Activated T-cell treated with anti-CD3 and anti-CD28 coated beads, Interleukin-2, amount 50 U/mL, for 72 hours (primary cell): ENCODE measurements around the gene ERCC1. TPM values are rescaled to one million over a fixed set of nuclear protein-coding genes. Genes with fewer than 3 reads are reported as not detected.

ENCODE experiments used
- ATAC-seq, 2 donors: fragments of 150-1000 bp; cut with Tn5 transposase; replicated peaks in 1 of 2; 2 replicates each; pipeline ENCODE4 v1.10.0; 2021; ENCODE audit warnings: moderate library complexity in 2 of 2, mild to moderate bottlenecking in 1 of 2
- DNase-seq, 2 donors: peaks; one replicate each; pipeline ENCODE4 v3.0.0; 2021 to 2022; ENCODE audit warnings: mixed read lengths in 1 of 2
- H3K27ac Mint-ChIP-seq: one replicate; pipeline ENCODE4 v1.8.0; 2022; ENCODE audit warnings: mild to moderate bottlenecking, moderate library complexity, mixed read lengths
- H3K27me3 Mint-ChIP-seq: one replicate; pipeline ENCODE4 v1.8.0; 2022; ENCODE audit warnings: low read depth, mixed read lengths
- H3K36me3 Mint-ChIP-seq, 2 donors: one replicate each; pipeline ENCODE4 v1.8.0; 2022; ENCODE audit warnings: mixed read lengths in 2 of 2, mild to moderate bottlenecking in 1 of 2; ENCODE audit not compliant: insufficient read depth in 2 of 2
- H3K4me1 Mint-ChIP-seq: one replicate; pipeline ENCODE4 v1.8.0; 2022; ENCODE audit warnings: low read depth, mixed read lengths
- H3K4me3 Mint-ChIP-seq, 2 donors: one replicate each; pipeline ENCODE4 v1.8.0; 2022; ENCODE audit warnings: mild to moderate bottlenecking in 2 of 2, mixed read lengths in 2 of 2, moderate library complexity in 2 of 2
- H3K9me3 Mint-ChIP-seq, 2 donors: one replicate each; pipeline ENCODE4 v1.8.0; 2022; ENCODE audit warnings: mixed read lengths in 2 of 2
- total RNA-seq, 2 donors: library from RNA; stranded (reverse); gene quantifications; one replicate each; pipeline ENCODE4 v1.2.3, GENCODE V29; 2022

Gene ERCC1
- 10 to 100 TPM; 71.0 to 73.9 TPM for total RNA-seq

DNA sequence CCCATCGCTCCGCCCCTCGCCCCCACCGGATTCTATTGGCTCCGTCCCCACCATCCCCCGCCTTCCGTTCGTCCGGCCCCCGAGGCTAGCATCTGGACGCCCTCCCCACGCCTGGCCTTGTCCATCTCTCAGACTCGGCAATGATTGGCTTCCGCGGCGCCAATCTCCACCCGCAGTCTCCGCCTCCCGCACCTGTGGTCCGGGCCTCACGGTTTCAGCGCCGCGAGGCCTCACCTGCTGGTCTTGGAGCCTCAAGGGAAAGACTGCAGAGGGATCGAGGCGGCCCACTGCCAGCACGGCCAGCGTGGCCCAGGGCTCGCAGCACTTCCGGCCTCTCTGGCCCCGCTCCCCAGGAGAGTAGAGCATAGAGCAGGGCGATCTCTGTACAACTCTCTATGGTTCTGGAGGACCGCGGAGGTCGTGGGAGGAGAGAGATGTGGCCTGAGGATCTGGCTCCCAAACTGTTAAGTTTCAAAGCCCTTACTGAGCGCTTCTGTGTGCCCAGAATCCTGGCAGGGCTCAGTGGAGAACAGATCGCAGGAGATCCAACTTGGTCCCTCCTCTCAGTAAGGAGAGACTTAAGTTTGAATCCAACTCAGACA is at the start of gene ERCC1:
TSS of gene ERCC1 (minus strand) at position 329 of the 602 bp plus-strand sequence. CDS start 543 bp downstream, outside the sequence.
- peak; percentile 91 to 92 for DNase-seq
- Mint-ChIP-seq H3K27me3 (peaks cover 6% of the 10 kb centered on the region), H3K9me3 (no peaks in the 10 kb centered on the region), H3K27ac (peak within 1 kb of the TSS; percentile 93), H3K4me3 (peak within 1 kb of the TSS; percentile 97 to 99), H3K4me1 (peaks cover 71% of the 10 kb centered on the region), H3K36me3 (peaks cover 0 to 3% of the 10 kb centered on the region in 2 donors)
- ATAC-seq = peak; percentile 80 to 81

DNA sequence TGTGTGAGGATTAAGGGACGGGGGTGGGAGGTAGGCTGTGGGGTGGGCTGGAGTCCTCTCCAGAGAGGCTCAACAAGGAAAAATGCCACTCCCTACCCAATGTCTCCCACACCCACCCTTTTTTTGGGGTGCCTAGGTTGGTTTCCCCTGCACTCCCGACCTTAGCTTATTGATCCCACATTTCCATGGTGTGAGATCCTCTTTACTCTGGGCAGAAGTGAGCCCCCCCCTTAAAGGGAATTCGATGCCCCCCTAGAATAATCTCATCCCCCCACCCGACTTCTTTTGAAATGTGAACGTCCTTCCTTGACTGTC is 49.6 kb upstream of the ERCC1 start:
- H3K4me1 Mint-ChIP-seq = peaks cover 50% of the 10 kb centered on the region
- ATAC-seq = no peak
- peaks cover 43% of the 10 kb centered on the region for H3K27me3 Mint-ChIP-seq

DNA sequence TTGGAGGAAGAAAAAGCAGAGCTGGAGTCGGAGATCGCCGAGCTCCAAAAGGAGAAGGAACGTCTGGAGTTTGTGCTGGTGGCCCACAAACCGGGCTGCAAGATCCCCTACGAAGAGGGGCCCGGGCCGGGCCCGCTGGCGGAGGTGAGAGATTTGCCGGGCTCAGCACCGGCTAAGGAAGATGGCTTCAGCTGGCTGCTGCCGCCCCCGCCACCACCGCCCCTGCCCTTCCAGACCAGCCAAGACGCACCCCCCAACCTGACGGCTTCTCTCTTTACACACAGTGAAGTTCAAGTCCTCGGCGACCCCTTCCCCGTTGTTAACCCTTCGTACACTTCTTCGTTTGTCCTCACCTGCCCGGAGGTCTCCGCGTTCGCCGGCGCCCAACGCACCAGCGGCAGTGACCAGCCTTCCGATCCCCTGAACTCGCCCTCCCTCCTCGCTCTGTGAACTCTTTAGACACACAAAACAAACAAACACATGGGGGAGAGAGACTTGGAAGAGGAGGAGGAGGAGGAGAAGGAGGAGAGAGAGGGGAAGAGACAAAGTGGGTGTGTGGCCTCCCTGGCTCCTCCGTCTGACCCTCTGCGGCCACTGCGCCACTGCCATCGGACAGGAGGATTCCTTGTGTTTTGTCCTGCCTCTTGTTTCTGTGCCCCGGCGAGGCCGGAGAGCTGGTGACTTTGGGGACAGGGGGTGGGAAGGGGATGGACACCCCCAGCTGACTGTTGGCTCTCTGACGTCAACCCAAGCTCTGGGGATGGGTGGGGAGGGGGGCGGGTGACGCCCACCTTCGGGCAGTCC is 49.0 kb upstream of the ERCC1 start:
- Mint-ChIP-seq H3K27ac (no peak overlapping the region), H3K4me3 (peak overlapping the region in 1 of 2 donors; percentile 63), H3K9me3 (no peaks in the 10 kb centered on the region), H3K27me3 (peaks cover 43% of the 10 kb centered on the region), H3K4me1 (peaks cover 50% of the 10 kb centered on the region), H3K36me3 (peaks cover 1 to 3% of the 10 kb centered on the region in 2 donors)
- no peak for DNase-seq
- no peak for ATAC-seq

More for the DNA sequence above, 49.6 kb upstream of the ERCC1 start:
- Mint-ChIP-seq H3K36me3 (peaks cover 1 to 3% of the 10 kb centered on the region in 2 donors), H3K27ac (no peak overlapping the region), H3K4me3 (no peak overlapping the region), H3K9me3 (no peaks in the 10 kb centered on the region)
- no peak for DNase-seq

DNA sequence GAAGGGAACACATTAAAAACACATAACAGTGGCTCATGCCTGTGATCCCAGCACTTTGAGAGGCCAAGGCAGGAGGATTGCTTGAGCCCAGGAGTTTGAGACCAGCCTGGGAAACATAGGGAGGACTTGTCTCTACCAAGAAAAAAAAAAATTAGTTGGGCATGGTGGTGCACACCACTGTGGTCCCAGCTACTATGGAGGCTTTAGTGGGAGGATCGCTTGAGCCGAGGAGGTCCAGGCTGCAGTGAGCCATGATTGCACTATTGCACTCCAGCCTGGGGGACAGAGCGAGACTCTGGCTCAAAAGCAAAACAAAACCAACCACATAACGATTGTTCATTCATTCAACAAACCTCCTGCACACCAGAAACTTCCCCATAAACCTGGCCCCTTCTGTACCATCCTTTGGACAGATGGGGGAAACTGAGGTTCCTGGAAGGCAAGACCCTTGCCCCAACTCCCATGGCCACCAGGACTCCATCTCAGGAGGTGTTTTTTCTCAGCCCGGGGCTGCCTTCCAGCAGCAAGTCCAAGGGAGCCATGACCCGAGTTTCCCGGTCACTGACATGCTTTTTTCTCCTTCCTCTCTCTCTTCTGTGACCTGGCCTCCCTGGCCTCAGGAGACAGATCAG is 48.3 kb upstream of the ERCC1 start:
- DNase-seq (no peak), ATAC-seq (no peak)
- H3K4me1 Mint-ChIP-seq = peaks cover 49% of the 10 kb centered on the region
- H3K9me3 Mint-ChIP-seq = no peaks in the 10 kb centered on the region
- H3K27ac Mint-ChIP-seq = no peak overlapping the region
- peak overlapping the region in 1 of 2 donors; percentile 1 for H3K4me3 Mint-ChIP-seq
- H3K27me3 Mint-ChIP-seq = peaks cover 40% of the 10 kb centered on the region
- H3K36me3 Mint-ChIP-seq = peaks cover 1 to 3% of the 10 kb centered on the region in 2 donors

DNA sequence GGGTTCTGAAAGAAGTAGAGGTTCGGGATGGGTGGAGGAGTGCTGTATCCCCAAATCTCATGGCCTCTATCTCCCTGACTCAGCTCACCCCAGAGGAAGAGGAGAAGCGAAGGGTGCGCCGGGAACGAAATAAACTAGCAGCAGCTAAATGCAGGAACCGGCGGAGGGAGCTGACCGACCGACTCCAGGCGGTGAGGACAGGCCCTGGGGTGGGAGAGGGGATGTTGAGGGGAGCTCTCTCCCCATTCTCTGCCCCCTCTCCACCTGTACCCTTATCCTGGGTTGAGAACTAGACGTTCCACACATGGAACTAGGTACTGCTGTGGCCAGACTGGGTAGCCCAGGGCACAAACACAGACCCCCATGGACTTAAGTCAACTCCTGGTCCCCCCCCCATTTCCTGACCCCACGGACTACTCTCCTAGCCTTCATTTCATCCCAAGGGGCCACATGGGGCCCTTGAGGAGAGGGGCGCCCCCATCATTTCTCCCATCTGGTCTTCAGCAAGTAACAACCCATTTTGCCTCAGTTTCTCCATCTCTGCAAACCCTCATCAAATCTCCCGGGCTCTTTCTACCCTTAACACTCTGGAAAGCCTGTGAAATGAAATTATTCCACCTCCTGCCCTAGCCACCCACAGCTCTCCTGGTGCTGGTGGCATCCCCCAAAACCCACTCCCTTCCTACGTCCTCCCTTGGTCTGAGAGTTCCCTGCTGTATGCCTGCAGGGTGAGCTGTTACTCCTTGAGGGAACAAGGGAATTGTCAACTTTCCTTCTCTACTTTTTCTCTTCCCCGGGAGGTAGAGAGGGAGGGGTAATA is 47.6 kb upstream of the ERCC1 start:
- H3K27me3 Mint-ChIP-seq = peaks cover 33% of the 10 kb centered on the region
- no peaks in the 10 kb centered on the region for H3K9me3 Mint-ChIP-seq
- peaks cover 48% of the 10 kb centered on the region for H3K4me1 Mint-ChIP-seq
- peaks cover 1 to 3% of the 10 kb centered on the region in 2 donors for H3K36me3 Mint-ChIP-seq
- no peak for ATAC-seq
- no peak overlapping the region for H3K27ac Mint-ChIP-seq
- DNase-seq = no peak
- H3K4me3 Mint-ChIP-seq = peak overlapping the region in 1 of 2 donors; percentile 1

DNA sequence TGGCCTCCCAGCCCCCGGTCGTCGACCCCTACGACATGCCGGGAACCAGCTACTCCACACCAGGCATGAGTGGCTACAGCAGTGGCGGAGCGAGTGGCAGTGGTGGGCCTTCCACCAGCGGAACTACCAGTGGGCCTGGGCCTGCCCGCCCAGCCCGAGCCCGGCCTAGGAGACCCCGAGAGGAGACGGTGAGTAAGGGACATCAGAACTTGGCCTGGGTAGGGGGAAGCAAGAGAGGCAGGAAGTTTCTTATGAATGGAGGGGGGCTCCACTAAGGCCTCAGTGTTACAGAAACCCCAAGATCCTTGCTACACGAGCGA is 47.0 kb upstream of the ERCC1 start:
- ATAC-seq = no peak
- no peak for DNase-seq
- no peak overlapping the region for H3K27ac Mint-ChIP-seq
- H3K4me1 Mint-ChIP-seq = peaks cover 48% of the 10 kb centered on the region
- H3K27me3 Mint-ChIP-seq = peaks cover 31% of the 10 kb centered on the region
- H3K9me3 Mint-ChIP-seq = no peaks in the 10 kb centered on the region
- peaks cover 1 to 3% of the 10 kb centered on the region in 2 donors for H3K36me3 Mint-ChIP-seq
- H3K4me3 Mint-ChIP-seq = peak overlapping the region; percentile 95 to 97

DNA sequence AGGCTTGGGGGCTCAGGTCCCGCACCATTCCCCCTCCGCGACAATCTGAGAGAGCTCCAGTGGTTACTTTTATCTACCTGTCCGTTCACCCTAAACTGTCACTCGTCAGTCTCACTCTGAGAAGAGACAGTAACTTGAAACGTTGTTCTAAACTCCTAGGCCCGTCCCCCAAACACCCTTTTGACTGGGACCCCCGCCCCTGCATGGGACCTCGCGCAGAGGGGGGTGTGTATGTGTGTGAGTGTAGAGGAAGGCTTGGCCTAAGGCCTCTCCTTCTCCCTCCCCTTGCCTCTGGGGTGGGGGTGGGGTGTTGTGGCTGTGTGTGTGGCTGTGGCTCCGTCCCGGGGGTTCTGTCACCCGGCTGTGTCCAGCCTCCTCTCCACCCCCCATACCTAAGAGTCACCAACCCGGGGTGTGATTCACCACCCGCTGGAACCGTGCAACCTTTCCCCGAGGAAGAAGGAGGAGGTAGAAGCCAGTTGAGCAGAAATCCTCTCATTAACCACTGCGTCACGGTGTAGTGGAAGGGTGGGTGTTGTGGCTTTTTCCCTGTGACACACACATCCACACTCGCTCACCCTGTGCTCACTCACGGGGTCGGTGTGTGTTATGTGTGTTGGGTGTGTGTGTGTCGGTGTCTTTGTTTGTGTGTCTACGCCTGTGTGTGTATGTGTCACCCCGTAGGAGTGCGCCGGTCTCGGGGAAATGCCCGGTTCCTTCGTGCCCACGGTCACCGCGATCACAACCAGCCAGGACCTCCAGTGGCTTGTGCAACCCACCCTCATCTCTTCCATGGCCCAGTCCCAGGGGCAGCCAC is 46.4 kb upstream of the ERCC1 start:
- Mint-ChIP-seq H3K27me3 (peaks cover 25% of the 10 kb centered on the region), H3K4me3 (peak overlapping the region; percentile 95 to 97), H3K4me1 (peaks cover 44% of the 10 kb centered on the region), H3K36me3 (peaks cover 1 to 3% of the 10 kb centered on the region in 2 donors), H3K9me3 (no peaks in the 10 kb centered on the region), H3K27ac (peak overlapping the region; percentile 89)
- peak; percentile 34 to 42 for DNase-seq
- ATAC-seq = peak in 1 of 2 donors; percentile 6

DNA sequence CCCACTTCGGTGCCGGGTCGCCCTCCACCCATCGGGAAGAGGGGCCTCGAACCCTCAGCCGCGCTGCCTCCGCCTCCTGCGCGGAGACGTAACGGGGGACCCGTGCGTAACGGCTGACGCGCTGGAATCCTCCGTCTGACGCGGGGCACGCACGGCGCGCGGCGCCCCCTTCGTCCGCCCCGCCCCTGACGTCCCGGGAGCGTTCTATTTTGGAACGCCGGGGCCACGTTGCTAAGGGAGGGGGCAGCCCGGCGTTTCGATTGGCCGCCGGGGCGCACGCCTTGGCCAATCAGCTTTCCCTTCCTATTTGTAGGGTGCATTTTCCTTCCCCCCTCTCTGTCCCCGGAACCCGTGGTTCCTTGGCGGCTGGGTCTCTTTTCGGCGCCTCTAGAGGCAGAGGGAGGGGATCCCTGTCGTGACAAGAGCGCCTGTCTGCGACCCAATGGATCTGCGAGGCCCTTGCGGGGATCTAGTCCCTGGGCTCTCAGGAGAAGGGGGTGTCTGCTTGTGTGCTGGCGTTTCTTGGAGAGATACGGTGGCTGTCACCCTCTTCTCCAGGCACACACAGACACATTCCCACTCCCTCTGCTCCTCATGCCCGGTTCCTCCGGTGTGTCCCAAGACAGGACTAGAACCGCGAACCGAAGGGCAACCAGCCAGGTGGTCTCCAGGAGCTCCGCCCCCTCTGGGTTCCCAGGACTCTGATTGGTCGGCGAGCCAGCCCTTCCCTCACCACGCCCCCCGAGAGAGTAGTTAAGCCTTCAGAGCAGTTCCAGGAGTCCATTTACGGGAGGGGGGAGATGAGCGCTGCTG is 45.6 kb upstream of the ERCC1 start:
- H3K27ac Mint-ChIP-seq = peak overlapping the region; percentile 89
- H3K4me1 Mint-ChIP-seq = peaks cover 41% of the 10 kb centered on the region
- peaks cover 0 to 3% of the 10 kb centered on the region in 2 donors for H3K36me3 Mint-ChIP-seq
- H3K27me3 Mint-ChIP-seq = peaks cover 18% of the 10 kb centered on the region
- H3K4me3 Mint-ChIP-seq = peak overlapping the region; percentile 95 to 97
- ATAC-seq (peak; percentile 79 to 83), DNase-seq (peak; percentile 95 to 96)
- H3K9me3 Mint-ChIP-seq = no peaks in the 10 kb centered on the region

DNA sequence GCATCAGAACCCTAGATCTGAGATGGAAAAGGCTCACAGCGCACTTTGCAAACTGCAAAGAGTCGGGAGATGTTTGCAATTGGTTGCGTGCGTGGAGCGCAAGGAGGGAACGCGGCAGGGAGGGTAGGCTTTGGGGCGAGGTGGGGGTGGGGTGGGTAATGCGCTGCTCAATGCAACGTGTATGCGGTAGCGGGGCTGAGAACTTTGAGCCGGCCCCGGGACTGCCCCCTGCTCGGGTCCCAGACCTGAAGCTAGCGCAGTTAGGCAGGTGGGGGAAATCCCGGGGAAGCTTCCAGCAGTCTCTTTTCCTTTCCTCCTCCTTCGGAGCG is 45.0 kb upstream of the ERCC1 start:
- DNase-seq (no peak), ATAC-seq (peak; percentile 49 to 58)
- H3K27me3 Mint-ChIP-seq = peaks cover 18% of the 10 kb centered on the region
- peaks cover 41% of the 10 kb centered on the region for H3K4me1 Mint-ChIP-seq
- peak overlapping the region; percentile 95 to 97 for H3K4me3 Mint-ChIP-seq
- peak overlapping the region; percentile 94 for H3K27ac Mint-ChIP-seq
- H3K36me3 Mint-ChIP-seq = peaks cover 0 to 3% of the 10 kb centered on the region in 2 donors
- H3K9me3 Mint-ChIP-seq = no peaks in the 10 kb centered on the region

DNA sequence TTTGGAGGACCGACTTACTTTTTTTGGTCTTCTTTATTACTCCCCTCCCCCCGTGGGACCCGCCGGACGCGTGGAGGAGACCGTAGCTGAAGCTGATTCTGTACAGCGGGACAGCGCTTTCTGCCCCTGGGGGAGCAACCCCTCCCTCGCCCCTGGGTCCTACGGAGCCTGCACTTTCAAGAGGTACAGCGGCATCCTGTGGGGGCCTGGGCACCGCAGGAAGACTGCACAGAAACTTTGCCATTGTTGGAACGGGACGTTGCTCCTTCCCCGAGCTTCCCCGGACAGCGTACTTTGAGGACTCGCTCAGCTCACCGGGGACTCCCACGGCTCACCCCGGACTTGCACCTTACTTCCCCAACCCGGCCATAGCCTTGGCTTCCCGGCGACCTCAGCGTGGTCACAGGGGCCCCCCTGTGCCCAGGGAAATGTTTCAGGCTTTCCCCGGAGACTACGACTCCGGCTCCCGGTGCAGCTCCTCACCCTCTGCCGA is 44.5 kb upstream of the ERCC1 start:
- Mint-ChIP-seq H3K27me3 (peaks cover 18% of the 10 kb centered on the region), H3K27ac (peak overlapping the region; percentile 94), H3K4me3 (peak overlapping the region; percentile 95 to 97), H3K36me3 (peaks cover 0 to 3% of the 10 kb centered on the region in 2 donors), H3K9me3 (no peaks in the 10 kb centered on the region), H3K4me1 (peaks cover 41% of the 10 kb centered on the region)
- ATAC-seq (peak; percentile 4), DNase-seq (peak; percentile 39 to 42)

DNA sequence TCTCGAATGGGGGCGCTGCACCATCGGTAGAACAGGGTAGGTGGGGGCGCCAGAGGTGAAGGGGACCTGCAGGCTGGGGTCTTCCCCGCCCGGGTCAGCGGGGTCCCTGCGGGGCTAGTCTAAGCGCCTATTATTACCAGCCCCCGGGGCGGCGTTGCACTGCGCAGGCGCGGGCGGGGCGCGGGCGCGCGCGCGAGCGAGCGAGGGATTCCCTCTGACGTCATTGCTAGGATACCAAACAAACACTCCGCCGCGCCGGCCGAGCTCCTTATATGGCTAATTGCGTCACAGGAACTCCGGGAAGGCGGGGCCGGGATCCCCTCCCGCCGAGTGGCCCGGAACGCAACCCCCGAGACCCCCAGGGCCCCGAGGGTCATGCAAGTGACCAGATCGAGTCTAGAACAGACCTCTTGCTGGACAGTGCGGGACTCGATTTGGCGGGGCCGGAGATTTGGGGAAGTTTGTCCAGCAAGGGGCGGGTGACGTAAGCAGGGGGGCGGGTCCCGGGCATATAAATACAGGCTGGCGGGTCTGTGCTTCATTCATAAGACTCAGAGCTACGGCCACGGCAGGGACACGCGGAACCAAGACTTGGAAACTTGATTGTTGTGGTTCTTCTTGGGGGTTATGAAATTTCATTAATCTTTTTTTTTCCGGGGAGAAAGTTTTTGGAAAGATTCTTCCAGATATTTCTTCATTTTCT is 43.9 kb upstream of the ERCC1 start, which contains the start of gene FOSB:
TSS of gene FOSB (plus strand) at position 541 of the 703 bp plus-strand sequence. CDS start 591 bp downstream, outside the sequence.
- DNase-seq (peak; percentile 95), ATAC-seq (peak; percentile 28 to 36)
- Mint-ChIP-seq H3K9me3 (no peaks in the 10 kb centered on the region), H3K4me1 (peaks cover 36% of the 10 kb centered on the region), H3K27me3 (peaks cover 13% of the 10 kb centered on the region), H3K27ac (peak within 1 kb of the TSS; percentile 94), H3K36me3 (no peaks in the 10 kb centered on the region), H3K4me3 (peak within 1 kb of the TSS; percentile 95 to 97)
